ENCODE data around the gene BEX5.

GRCh38 chrX:102154900-102155805 is 624 bp downstream of the BEX5 start:
- TF ChIP-seq CTCF (conservative IDR thresholded peaks at IDR 0.05; ENCODE audit: low read length) (no peak), EZH2phosphoT487 (IDR thresholded peaks at IDR 0.05; ENCODE audit: borderline replicate concordance) (no peak)

Measured in Loucy (cell line).